GM13976 (cell line): ENCODE results near the gene GPNMB.
"Not testable (repeated sequence)": the region's sequence is repeated elsewhere in the genome, so short reads cannot be mapped to it uniquely, and the experiment has no call there.

Experiments
- DNase-seq: peaks from one replicate; pipeline ENCODE4 v3.0.0; 2012; ENCODE audit warnings: low spot score
- in situ Hi-C: fragments of 300-500 bp; cut with MboI; formaldehyde crosslinking; loops from one replicate; pipeline ENCODE4 v1.12.0; 2022; ENCODE audit warnings: low sequenced_read_pairs, mixed read lengths, inconsistent platforms; ENCODE audit not compliant: unreplicated experiment
- TF ChIP-seq, protein P1 (sequence below): IDR thresholded peaks from 2 replicates; pipeline ENCODE4 v1.5.1; 2012; ENCODE audit warnings: borderline replicate concordance, mild to moderate bottlenecking; ENCODE audit not compliant: insufficient read depth; ENCODE audit errors: extremely low read depth, missing control alignments, control extremely low read depth

GPNMB gene

DNA sequence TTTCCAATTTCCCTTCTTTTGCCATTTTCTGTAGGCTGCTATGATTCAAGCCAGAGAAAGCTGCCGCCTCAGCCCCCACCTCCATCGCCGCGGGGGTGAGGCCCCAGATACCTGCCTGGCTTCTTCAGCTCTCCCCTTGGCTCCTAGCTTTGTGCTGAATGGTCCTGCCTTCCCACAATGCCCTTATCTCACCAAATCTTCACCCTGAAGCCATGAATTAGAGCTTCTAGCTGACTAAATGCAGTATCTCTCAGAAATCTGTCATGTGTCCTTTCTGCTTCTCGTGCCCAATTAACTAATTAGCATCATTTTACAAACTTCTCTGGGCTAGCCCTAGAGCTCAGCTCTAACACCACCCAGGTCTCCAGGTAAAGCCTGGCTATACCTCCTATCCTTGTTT, 32.2 kb upstream of the GPNMB start:
- DNase-seq, result no peak
- TF ChIP-seq, protein P1, sequence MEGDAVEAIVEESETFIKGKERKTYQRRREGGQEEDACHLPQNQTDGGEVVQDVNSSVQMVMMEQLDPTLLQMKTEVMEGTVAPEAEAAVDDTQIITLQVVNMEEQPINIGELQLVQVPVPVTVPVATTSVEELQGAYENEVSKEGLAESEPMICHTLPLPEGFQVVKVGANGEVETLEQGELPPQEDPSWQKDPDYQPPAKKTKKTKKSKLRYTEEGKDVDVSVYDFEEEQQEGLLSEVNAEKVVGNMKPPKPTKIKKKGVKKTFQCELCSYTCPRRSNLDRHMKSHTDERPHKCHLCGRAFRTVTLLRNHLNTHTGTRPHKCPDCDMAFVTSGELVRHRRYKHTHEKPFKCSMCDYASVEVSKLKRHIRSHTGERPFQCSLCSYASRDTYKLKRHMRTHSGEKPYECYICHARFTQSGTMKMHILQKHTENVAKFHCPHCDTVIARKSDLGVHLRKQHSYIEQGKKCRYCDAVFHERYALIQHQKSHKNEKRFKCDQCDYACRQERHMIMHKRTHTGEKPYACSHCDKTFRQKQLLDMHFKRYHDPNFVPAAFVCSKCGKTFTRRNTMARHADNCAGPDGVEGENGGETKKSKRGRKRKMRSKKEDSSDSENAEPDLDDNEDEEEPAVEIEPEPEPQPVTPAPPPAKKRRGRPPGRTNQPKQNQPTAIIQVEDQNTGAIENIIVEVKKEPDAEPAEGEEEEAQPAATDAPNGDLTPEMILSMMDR, result no peak
- in situ Hi-C loops, result no loop called here

DNA sequence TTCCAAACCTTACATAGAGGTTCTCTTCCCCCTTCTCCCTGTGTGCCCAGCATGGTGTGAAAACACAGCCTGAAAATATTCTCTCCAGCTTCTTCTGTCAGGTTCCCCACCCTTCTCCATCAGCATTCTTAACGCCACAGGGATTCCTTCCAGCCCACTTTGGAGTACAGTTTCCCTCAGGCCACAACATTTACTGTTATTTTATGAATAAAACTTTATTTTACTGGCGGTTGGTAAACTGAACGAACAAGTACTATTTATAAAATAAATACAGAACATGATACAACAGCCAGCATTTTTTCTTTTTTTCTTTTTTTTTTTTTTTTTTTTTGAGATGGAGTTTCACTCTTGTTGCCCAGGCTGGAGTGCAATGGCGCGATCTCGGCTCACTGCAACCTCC, 31.6 kb upstream of the GPNMB start:
- DNase-seq, result no peak
- in situ Hi-C loops, result no loop called here
- TF ChIP-seq, protein P1, result no peak

DNA sequence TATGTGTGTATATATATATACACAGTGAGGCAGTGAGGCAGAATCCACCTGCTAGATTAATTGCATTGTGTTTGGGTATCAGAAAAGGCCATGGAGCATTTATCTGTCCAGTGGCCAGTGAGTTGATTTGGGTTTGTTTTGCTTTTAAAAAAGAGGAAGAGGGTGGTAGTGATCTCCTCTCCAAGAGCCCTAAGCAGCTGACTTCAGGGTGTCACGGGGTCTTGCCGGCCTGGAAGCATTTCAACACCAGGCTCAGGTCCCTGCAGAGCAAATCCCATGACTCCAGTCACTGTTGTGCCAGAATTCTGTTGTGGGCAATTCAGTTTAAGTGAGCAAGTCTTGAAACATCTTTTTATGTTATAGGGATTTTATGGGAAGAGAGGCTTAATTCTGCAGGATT, 30.6 kb upstream of the GPNMB start:
- TF ChIP-seq, protein P1, result no peak
- no peak for DNase-seq
- in situ Hi-C loops, result no loop called here

DNA sequence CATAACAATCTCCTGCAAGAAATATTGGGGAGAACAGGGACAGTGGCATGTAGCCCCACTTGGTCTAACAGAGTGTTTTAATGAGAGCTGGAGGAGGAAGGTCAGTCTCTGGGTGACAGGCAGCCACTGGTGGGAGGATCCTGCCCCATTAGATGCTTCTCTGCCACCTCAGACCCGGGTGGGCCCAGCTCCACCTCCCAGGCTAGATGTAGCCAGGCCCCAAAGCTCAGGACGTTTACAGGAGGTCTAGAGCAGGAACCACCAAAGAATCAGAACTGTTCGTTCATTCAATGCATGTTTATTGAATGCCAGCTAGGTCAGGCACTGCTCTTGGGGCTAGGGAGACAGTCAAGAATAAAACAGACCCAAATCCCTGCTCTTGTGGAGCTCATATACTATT, 28.4 kb upstream of the GPNMB start:
- in situ Hi-C loops, result no loop called here
- no peak for DNase-seq
- TF ChIP-seq, protein P1, result no peak

DNA sequence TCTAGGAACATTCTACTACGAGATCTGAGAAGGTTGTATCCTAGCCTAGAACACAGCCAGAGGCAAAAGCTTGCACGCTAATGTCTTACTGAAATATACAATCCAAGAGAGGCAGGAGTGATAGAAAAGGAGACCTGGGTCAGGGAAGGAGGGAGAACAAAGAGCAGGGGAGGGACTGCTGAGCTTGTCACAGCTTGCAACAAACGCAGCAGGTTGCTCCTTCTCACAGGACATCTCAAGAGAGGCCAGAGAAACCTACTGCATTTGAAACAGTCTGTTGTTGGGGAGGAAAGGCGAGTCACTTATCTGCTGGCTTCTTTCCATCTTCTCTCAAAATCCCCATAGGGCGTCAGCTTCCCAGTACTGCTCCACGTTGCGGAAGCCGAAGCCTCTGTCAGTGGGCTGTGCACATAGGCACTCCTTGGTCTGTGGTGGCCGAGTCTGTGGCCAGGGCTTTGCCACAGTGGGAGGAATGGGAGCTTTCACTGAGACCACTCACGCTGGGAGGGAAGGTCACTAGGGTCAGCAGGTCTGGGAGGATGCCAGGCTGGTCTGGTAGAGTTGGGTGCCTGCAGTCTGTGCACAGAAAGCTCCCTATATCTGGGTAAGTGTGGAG, 25.8 kb upstream of the GPNMB start:
- DNase-seq, result no peak
- TF ChIP-seq, protein P1, result no peak
- in situ Hi-C loops, result no loop called here

DNA sequence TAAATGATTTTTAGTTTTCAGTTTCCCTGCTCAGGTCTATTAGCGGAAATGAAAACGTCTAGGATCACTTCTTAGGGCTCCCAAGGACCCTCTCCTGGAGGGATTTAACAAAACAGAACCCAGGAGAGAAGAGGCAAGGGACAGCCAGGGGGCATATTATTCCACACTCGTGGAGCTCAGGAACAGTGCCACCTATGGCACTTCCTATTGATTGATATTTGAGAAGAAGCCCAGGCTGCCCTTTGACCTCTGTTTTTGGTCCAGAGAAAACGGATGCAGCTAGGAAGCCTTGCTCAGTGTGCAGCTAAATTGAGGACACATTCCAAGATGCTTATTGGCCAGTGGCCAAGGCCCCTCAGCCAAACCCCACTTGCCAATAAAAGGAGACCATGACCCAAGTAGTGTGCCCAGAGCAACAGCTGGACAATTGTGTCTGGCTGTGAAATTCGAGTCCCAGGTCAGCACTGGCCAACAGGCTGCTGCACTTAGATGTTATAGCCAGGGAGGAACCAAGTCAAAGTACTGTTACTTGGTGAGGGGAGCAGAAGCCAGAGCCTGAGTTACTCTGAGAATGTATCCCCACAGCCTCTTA, 24.0 kb upstream of the GPNMB start:
- in situ Hi-C loops, result no loop called here
- DNase-seq, result no peak
- TF ChIP-seq, protein P1, result no peak

DNA sequence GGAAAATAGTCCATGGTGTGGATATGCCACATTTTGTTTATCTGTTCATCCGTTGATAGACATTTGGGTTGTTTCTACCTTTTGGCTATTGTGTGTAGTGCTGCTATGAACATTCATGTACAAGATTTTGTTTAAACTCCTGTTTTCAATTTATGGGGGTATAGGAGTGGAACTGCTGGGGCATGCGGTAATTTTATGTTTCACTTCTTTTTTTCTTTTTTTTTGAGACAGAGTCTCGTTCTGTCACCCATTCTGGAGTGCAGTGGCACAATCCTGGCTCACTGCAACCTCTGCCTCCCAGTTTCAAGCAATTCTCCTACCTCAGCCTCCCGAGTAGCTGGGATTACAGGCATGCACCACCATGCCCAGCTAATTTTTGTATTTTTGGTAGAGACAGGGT, 22.2 kb upstream of the GPNMB start:
- in situ Hi-C loops, result not testable (repeated sequence)

More for the DNA sequence above, 22.2 kb upstream of the GPNMB start:
- DNase-seq, result not testable (repeated sequence)
